H9 (cell line): Measurements from ENCODE around the gene ANKRD35. TPM values are rescaled to one million over a fixed set of nuclear protein-coding genes. Genes with fewer than 3 reads are reported as not detected.

Source experiments
- DNase-seq: peaks from one replicate; pipeline ENCODE4 v3.0.0-alpha.2; 2017
- H2AFZ ChIP-seq: one replicate; pipeline ENCODE4 v1.6.1; 2013; ENCODE audit warnings: mild to moderate bottlenecking, low read length, control low read depth, moderate library complexity
- H2AK5ac ChIP-seq: 2 replicates; pipeline ENCODE4 v1.6.1; 2013; ENCODE audit warnings: low read length, control low read depth, mixed read lengths; ENCODE audit not compliant: insufficient read length
- H2BK120ac ChIP-seq: one replicate; pipeline ENCODE4 v1.6.1; 2013; ENCODE audit warnings: low read depth, mild to moderate bottlenecking, low read length, control low read depth, inconsistent platforms; ENCODE audit not compliant: poor library complexity, severe bottlenecking
- H2BK12ac ChIP-seq: 2 replicates; pipeline ENCODE4 v1.6.1; 2013; ENCODE audit warnings: low read length, control low read depth, mixed read lengths, low read depth; ENCODE audit not compliant: insufficient read length
- H2BK15ac ChIP-seq: 2 replicates; pipeline ENCODE4 v1.6.1; 2013; ENCODE audit warnings: low read depth, low read length, control low read depth
- H2BK20ac ChIP-seq: one replicate; pipeline ENCODE4 v1.6.1; 2013; ENCODE audit warnings: low read depth, mild to moderate bottlenecking, low read length, control low read depth, inconsistent platforms; ENCODE audit not compliant: poor library complexity, severe bottlenecking
- H2BK5ac ChIP-seq: 2 replicates; pipeline ENCODE4 v1.6.1; 2013; ENCODE audit warnings: low read length, control low read depth, mixed read lengths; ENCODE audit not compliant: insufficient read length
- H3K14ac ChIP-seq: 2 replicates; pipeline ENCODE4 v1.6.1; 2013; ENCODE audit warnings: low read length, control low read depth; ENCODE audit not compliant: insufficient read depth
- H3K18ac ChIP-seq: 2 replicates; pipeline ENCODE4 v1.6.1; 2013; ENCODE audit warnings: low read depth, mild to moderate bottlenecking, mixed read lengths, low read length, control low read depth; ENCODE audit not compliant: insufficient read length
- H3K23ac ChIP-seq: 2 replicates; pipeline ENCODE4 v1.6.1; 2013; ENCODE audit warnings: low read length, control low read depth, mixed read lengths, low read depth; ENCODE audit not compliant: insufficient read length
- H3K23me2 ChIP-seq: 2 replicates; pipeline ENCODE4 v1.6.1; 2013; ENCODE audit warnings: low read depth, mild to moderate bottlenecking, mixed read lengths, low read length, control low read depth; ENCODE audit not compliant: insufficient read length, poor library complexity, severe bottlenecking
- H3K27ac ChIP-seq: 2 replicates; pipeline ENCODE4 v1.5.1; 2013; ENCODE audit warnings: low read length, control low read depth, mixed read lengths, low read depth; ENCODE audit not compliant: insufficient read length
- H3K27me3 ChIP-seq: 2 replicates; pipeline ENCODE4 v1.6.1; 2013; ENCODE audit warnings: low read length, control low read depth, inconsistent platforms; ENCODE audit not compliant: insufficient read depth
- H3K4ac ChIP-seq: 2 replicates; pipeline ENCODE4 v1.6.1; 2013; ENCODE audit warnings: low read depth, mild to moderate bottlenecking, control low read depth, inconsistent platforms, low read length, moderate library complexity
- H3K4me1 ChIP-seq: 2 replicates; pipeline ENCODE4 v1.6.1; 2013; ENCODE audit warnings: low read length, control low read depth, inconsistent platforms; ENCODE audit not compliant: insufficient read depth
- H3K4me2 ChIP-seq: 2 replicates; pipeline ENCODE4 v1.6.1; 2013; ENCODE audit warnings: low read length, control low read depth, mixed read lengths; ENCODE audit not compliant: insufficient read length, insufficient read depth
- H3K56ac ChIP-seq: 2 replicates; pipeline ENCODE4 v1.6.1; 2013; ENCODE audit warnings: low read depth, mild to moderate bottlenecking, mixed read lengths, low read length, control low read depth; ENCODE audit not compliant: insufficient read length
- H3K79me1 ChIP-seq: 2 replicates; pipeline ENCODE4 v1.6.1; 2013; ENCODE audit warnings: low read depth, mild to moderate bottlenecking, moderate library complexity, low read length, control low read depth, inconsistent platforms; ENCODE audit not compliant: insufficient read depth, poor library complexity, severe bottlenecking
- H3K79me2 ChIP-seq: 2 replicates; pipeline ENCODE4 v1.6.1; 2013; ENCODE audit warnings: low read length, control low read depth, inconsistent platforms; ENCODE audit not compliant: insufficient read depth
- H3K9ac ChIP-seq: 2 replicates; pipeline ENCODE4 v1.6.1; 2013; ENCODE audit warnings: low read length, control low read depth, mixed read lengths; ENCODE audit not compliant: insufficient read length; ENCODE audit errors: extremely low read depth
- H3K9me3 ChIP-seq: one replicate; pipeline ENCODE4 v1.6.1; 2013; ENCODE audit warnings: low read depth, low read length, inconsistent platforms; ENCODE audit not compliant: control insufficient read depth
- H3T11ph ChIP-seq: one replicate; pipeline ENCODE4 v1.6.1; 2013; ENCODE audit warnings: mild to moderate bottlenecking, low read length, control low read depth, inconsistent platforms
- H4K20me1 ChIP-seq: one replicate; pipeline ENCODE4 v1.6.1; 2013; ENCODE audit not compliant: control insufficient read depth, insufficient read length, insufficient read depth
- H4K5ac ChIP-seq: 2 replicates; pipeline ENCODE4 v1.6.1; 2013; ENCODE audit warnings: low read depth, mild to moderate bottlenecking, mixed read lengths, low read length, control low read depth; ENCODE audit not compliant: insufficient read length
- H4K8ac ChIP-seq: replicated peaks from 2 replicates; pipeline ENCODE4 v1.6.1; 2013; ENCODE audit warnings: low read length, control low read depth, mixed read lengths, low read depth; ENCODE audit not compliant: insufficient read length
- H4K91ac ChIP-seq: 2 replicates; pipeline ENCODE4 v1.6.1; 2013; ENCODE audit warnings: low read depth, mild to moderate bottlenecking, moderate library complexity, mixed read lengths, low read length, control low read depth; ENCODE audit not compliant: insufficient read length
- H3K27ac Mint-ChIP-seq, 3 experiments: 2 replicates in 2 of 3; 3 replicates in 1 of 3; pipeline ENCODE4 v1.8.0; 2020 to 2021; ENCODE audit warnings: mixed read lengths in 3 of 3, mild to moderate bottlenecking in 1 of 3, moderate library complexity in 1 of 3
- H3K27me3 Mint-ChIP-seq: 2 replicates; pipeline ENCODE4 v1.8.0; 2021; ENCODE audit warnings: low read depth, mild to moderate bottlenecking, moderate library complexity, mixed read lengths
- H3K36me3 Mint-ChIP-seq, 3 experiments: 2 replicates in 2 of 3; 3 replicates in 1 of 3; pipeline ENCODE4 v1.8.0; 2020 to 2021; ENCODE audit warnings: low read depth in 3 of 3, mixed read lengths in 3 of 3; ENCODE audit not compliant: insufficient read depth in 1 of 3
- H3K4me1 Mint-ChIP-seq, 2 experiments: 2 replicates each; pipeline ENCODE4 v1.8.0; 2020; ENCODE audit warnings: mixed read lengths in 2 of 2
- H3K4me3 Mint-ChIP-seq, 2 experiments: 2 replicates in 1 of 2; 3 replicates in 1 of 2; pipeline ENCODE4 v1.8.0; 2020 to 2021; ENCODE audit warnings: mild to moderate bottlenecking in 2 of 2, mixed read lengths in 2 of 2, moderate library complexity in 1 of 2
- H3K9me3 Mint-ChIP-seq, 2 experiments: 2 replicates in 1 of 2; 3 replicates in 1 of 2; pipeline ENCODE4 v1.8.0; 2020; ENCODE audit warnings: mild to moderate bottlenecking in 2 of 2, mixed read lengths in 2 of 2, moderate library complexity in 1 of 2
- WGBS: extraction: QIAGEN DNeasy Blood & Tissue Kit; methylation state at CpG from one replicate; pipeline ENCODE4 v1.1.7; 2013; ENCODE audit warnings: missing lambda C conversion rate, low lambda C conversion rate, mixed read lengths; ENCODE audit not compliant: insufficient read length; ENCODE audit errors: extremely low coverage; 5-methylcytosine and 5-hydroxymethylcytosine counted together
- long read RNA-seq: library from polyadenylated mRNA; unstranded; transcript quantifications from one replicate; pipeline ENCODE4 v2.0.0, GENCODE V29; 2020
- total RNA-seq: library from RNA; stranded (reverse); gene quantifications from 2 replicates; pipeline ENCODE4 v1.2.1, GENCODE V29; 2021
- TF ChIP-seq, protein P1 (sequence below): fragments of 200-600 bp; sonication (generic); conservative IDR thresholded peaks from 3 replicates; pipeline ENCODE4 v1.8.0; 2021; ENCODE audit warnings: antibody characterized with exemption, mild to moderate bottlenecking

Gene ANKRD35, protein sequence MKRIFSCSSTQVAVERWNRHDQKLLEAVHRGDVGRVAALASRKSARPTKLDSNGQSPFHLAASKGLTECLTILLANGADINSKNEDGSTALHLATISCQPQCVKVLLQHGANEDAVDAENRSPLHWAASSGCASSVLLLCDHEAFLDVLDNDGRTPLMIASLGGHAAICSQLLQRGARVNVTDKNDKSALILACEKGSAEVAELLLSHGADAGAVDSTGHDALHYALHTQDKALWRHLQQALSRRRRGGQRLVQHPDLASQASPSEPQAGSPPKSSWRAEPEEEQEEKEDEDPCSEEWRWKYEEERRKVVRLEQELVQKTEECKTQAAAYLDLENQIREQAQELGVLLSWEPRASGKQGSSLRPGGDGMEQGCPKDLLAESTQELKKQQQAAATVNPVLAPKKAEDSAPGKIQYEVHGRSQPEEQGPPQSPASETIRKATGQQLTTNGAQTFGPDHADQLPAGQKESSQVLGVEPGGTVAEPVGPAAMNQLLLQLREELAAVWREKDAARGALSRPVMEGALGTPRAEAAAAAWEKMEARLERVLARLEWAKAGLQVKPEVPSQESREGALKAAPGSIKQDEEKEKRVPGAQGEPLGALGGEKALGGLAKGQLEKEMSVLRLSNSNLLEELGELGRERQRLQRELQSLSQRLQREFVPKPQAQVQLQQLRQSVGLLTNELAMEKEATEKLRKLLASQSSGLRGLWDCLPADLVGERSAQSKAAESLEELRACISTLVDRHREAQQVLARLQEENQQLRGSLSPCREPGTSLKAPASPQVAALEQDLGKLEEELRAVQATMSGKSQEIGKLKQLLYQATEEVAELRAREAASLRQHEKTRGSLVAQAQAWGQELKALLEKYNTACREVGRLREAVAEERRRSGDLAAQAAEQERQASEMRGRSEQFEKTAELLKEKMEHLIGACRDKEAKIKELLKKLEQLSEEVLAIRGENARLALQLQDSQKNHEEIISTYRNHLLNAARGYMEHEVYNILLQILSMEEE
- total RNA-seq = 0.18 and 0.28 TPM in 2 replicates
- long read RNA-seq, partial matches to known transcripts = 8 of 8 reads
- long read RNA-seq, other reads (novel, unspliced or antisense) = 0 of 8 reads

GRCh38 chr1:145885738-145886287 is at the start of gene ANKRD35:
Gene ANKRD35, minus strand, starts transcription at chr1:145885866. Its CDS starts 108 bp downstream, at chr1:145885758.
- no peaks in the 10 kb centered on the region for H4K20me1 ChIP-seq
- no peak within 1 kb of the TSS for H4K8ac ChIP-seq
- H2BK15ac ChIP-seq = no peak within 1 kb of the TSS
- no peak within 1 kb of the TSS for H3K4ac ChIP-seq
- Mint-ChIP-seq H3K4me3 (peak within 1 kb of the TSS; percentile 78 to 82), H3K36me3 (no peaks in the 10 kb centered on the region), H3K27me3 (peaks cover 33% of the 10 kb centered on the region), H3K27ac (no peak within 1 kb of the TSS), H3K4me1 (peaks cover 23 to 30% of the 10 kb centered on the region in 2 experiments), H3K9me3 (no peaks in the 10 kb centered on the region)
- no peak within 1 kb of the TSS for H3K56ac ChIP-seq
- no peak within 1 kb of the TSS for H2BK20ac ChIP-seq
- DNase-seq = peak; percentile 91
- no peak within 1 kb of the TSS for H2BK120ac ChIP-seq
- no peak within 1 kb of the TSS for H3T11ph ChIP-seq
- no peak within 1 kb of the TSS for H3K23ac ChIP-seq
- no peak within 1 kb of the TSS for H3K14ac ChIP-seq
- peaks cover 7% of the 10 kb centered on the region for H3K23me2 ChIP-seq
- H3K18ac ChIP-seq = no peak within 1 kb of the TSS
- TF ChIP-seq, protein P1, sequence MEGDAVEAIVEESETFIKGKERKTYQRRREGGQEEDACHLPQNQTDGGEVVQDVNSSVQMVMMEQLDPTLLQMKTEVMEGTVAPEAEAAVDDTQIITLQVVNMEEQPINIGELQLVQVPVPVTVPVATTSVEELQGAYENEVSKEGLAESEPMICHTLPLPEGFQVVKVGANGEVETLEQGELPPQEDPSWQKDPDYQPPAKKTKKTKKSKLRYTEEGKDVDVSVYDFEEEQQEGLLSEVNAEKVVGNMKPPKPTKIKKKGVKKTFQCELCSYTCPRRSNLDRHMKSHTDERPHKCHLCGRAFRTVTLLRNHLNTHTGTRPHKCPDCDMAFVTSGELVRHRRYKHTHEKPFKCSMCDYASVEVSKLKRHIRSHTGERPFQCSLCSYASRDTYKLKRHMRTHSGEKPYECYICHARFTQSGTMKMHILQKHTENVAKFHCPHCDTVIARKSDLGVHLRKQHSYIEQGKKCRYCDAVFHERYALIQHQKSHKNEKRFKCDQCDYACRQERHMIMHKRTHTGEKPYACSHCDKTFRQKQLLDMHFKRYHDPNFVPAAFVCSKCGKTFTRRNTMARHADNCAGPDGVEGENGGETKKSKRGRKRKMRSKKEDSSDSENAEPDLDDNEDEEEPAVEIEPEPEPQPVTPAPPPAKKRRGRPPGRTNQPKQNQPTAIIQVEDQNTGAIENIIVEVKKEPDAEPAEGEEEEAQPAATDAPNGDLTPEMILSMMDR = no peak
- H2AFZ ChIP-seq = no peak within 1 kb of the TSS
- no peak within 1 kb of the TSS for H3K9ac ChIP-seq
- no peak within 1 kb of the TSS for H4K5ac ChIP-seq
- WGBS = no CpG with 5 or more reads among the region's 36 CpGs
- peak within 1 kb of the TSS; percentile 15 for H3K4me2 ChIP-seq
- H3K4me1 ChIP-seq = no peaks in the 10 kb centered on the region
- no peak within 1 kb of the TSS for H3K27ac ChIP-seq
- H3K27me3 ChIP-seq = peaks cover 8% of the 10 kb centered on the region; the same call in 1 of the 2 replicates
- no peaks in the 10 kb centered on the region for H3K79me2 ChIP-seq
- no peaks in the 10 kb centered on the region for H3K79me1 ChIP-seq
- H2BK5ac ChIP-seq = no peak within 1 kb of the TSS
- H3K9me3 ChIP-seq = no peaks in the 10 kb centered on the region
- H4K91ac ChIP-seq = no peak within 1 kb of the TSS
- H2AK5ac ChIP-seq = no peak within 1 kb of the TSS
- no peak within 1 kb of the TSS for H2BK12ac ChIP-seq
